Colon (tissue), 2 donors: ENCODE measurements around the gene RALA.
"Not testable (repeated sequence)": the region's sequence is repeated elsewhere in the genome, so short reads cannot be mapped to it uniquely, and the experiment has no call there.

ENCODE experiments used
- FAIRE-seq: peaks from 2 replicates; lab custom pipeline; 2012; peaks lifted over from hg19 to GRCh38; lab: Jason Lieb, UNC
- donor health status: control.
- donor health status: control.

The RALA gene

DNA sequence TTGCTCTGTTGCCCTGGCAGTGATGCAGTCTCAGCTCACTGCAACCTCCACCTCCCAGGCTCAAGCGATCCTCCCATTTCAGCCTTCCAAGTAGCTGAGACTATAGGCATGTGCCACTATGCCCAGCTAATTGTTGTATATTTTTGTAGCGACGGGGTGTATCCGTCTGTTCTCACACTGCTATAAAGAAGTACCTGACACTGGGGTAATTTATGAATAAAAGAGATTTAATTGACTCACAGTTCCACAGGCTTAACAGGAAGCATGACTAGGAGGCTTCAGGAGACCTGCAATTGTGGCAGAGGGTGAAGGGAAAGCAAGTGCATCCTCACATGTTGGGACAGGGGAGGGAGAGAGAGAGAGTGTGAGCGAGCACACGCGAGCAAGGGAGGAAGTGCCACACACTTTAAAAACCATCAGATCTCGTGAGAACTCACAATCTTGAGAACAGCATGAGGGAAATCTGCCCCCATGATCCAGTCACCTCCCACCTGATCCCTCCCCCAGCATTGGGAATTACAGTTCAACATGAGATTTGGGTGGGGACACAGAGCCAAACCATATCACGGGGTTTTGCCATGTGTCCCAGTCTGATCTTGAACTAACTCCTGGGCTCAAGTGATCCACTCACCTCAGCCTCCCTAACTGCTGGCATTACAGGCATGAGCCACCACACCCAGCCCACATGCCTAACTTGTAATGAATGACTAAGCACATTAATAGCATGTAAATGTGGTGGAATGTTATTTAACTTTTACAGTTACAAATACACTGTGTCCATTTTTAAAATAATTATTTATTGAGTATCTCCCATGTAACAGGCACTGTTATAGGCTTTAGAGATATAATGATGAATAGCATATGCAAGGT, 65.5 kb downstream of the RALA start:
- no peak for FAIRE-seq

DNA sequence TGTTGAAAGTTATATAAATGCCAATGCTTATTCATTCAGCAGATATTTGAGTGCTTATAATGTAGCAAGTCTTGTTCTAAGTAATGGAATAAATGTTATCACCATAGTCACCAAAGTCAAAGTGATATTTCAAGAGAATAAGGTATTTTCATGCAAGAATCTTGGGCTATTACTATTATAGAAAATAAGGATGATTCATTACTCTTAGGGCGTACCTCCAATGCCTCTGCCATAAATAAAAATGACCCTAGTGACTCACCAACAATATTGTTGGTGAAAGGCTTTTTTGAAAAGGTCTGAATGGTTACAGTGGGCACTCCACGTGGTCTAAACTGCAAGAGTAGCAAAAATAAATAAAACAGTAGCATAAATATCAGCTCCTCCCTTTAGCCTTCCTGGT, 68.4 kb downstream of the RALA start:
- no peak for FAIRE-seq

DNA sequence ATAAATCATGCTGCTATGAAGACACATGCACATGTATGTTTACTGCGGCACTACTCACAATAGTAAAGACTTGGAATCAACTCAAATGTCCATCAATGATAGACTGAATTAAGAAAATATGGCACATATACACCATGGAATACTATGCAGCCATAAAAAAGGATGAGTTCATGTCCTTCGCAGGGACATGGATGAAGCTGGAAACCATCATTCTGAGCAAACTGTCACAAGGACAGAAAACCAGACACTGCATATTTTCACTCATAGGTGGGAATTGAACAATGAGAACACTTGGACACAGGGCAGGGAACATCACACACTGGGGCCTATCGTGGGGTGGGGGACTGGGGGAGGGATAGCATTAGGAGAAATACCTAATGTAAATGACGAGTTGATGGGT, 69.7 kb downstream of the RALA start:
- FAIRE-seq = not testable (repeated sequence)

DNA sequence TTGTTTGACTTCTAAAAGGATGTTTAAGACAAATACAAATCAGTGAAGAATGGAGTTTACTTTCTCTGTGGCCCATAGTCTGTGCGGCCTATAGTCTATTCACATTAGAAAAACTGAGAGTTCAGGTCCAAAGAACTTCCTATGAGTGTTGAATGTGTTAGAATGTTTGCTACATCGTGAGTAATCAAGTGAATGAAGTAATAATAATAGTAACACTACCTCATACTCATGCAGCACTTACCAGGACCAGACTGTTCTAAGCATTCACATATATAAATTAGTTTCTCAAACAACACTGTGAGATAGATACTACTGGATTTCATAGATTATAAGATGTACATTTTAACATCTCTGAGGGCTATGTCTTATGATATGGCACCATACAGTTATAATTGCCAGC, 70.4 kb downstream of the RALA start:
- FAIRE-seq = no peak

DNA sequence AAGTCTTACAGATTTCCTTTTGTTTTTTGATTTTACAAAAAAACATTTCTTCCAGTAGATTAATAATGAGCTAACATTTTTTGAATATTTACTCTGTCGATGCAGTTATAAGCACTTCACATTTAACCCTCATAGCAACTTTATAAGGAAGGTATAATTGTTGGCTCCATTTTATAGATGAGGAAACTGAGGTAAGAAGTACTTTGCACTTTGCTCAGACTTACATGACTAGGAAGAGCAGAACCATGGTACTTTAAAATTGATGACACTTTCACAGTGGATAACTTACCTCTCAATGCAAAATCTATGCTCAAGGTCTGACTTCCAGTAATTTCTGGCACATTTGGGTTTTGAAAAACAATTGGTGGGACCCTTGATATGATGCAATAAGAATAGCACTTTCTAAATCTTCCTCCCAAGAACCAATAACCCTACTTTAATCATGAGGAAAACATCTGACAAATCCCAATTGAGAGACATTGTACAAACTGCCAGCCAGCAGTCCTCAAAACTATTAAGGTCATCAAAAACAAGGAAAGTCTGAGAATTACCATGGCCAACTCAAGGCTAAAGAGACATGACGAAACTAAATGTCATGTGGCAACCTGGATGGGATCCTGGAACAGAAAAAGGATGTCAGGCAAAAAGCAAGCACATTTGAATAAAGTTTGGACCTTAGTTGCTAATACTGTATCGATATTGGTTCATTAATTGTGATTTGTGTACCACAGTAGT, 72.6 kb downstream of the RALA start:
- FAIRE-seq = no peak

DNA sequence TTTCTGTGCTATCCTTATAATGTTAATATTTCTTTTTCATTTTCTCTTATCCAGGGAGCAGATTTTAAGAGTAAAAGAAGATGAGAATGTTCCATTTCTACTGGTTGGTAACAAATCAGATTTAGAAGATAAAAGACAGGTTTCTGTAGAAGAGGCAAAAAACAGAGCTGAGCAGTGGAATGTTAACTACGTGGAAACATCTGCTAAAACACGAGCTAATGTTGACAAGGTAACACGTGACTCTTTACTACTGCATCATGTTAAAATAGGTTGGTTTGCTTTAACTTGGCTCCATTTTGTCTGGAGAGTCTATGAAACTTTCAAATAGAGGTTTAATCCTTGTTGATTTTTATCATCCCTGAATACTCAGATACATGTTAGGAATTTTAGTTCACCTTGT, 73.3 kb downstream of the RALA start:
- no peak for FAIRE-seq

DNA sequence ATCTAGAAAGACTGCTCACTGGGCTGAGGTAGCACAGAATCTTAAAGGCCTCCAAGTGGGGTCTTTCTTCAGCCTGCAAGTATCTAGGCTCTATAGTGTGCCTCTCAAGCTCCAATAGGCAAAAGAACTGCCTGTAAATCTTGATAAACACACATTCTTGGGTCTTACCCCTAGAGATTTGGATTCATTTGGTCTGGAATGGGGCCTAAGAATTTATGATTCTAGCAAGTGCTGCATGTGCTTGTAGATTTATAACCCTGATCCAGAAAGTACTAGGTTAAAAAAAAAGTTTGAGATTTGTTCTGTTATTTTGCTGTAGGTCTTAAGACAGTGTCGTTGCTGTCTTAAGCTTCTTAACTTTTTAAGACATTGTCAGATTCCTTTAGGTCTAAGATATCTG, 74.1 kb downstream of the RALA start:
- FAIRE-seq = no peak

DNA sequence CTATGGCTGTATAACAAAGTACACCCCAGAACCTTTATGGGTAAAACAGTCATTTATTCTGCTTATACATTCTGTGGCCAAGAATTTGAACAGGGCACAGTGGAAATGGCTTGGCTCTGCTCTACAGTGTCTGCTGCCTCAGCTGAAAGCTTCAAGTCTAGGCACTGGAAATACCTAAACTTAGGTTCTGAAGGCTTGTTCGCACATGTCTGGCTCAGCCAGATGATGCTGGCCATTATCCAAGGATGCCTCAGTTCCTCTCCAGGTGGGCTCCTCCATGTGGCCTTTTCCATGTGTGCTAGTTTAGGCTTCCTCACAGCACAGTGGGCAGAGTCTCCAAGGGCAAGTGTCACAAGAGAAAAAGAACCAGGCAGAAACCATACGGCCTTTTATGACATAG, 76.8 kb downstream of the RALA start:
- no peak for FAIRE-seq

DNA sequence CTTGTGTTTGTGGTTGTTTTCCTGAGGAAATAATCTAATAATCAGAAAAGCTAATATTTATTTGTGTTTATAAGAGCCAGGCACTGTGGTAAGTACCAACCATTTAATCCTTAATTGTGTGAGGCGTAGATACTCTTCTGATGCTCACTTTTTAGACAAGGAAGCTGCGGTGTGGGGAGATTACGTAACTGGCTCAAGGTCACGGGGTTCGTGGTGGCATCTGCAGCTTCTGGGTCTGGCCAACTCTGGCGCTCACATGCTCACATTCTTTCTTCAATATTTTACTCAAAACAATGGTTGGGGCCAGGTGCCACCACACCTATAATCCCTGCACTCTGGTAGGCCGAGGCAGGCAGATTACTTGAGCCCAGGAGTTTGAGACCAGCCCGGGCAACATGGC, 77.6 kb downstream of the RALA start:
- FAIRE-seq = no peak

DNA sequence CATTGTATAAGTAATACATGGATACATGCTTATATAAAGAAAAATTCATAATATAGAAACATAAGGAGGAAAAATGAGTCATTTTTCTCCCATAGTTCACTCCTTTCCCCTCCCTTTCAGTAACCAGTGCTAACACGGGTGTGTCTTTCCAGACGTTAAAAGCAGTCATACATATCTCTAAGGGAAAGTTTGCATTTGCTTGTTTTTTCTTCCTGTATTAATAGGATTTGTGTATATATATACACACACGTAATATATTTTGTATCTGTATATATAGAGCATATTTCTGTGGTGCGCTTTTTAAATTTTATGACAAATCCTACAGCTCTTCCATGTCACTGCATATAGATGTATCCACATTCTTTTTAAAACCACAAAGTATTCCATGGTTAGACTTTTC, 78.8 kb downstream of the RALA start:
- FAIRE-seq = no peak

DNA sequence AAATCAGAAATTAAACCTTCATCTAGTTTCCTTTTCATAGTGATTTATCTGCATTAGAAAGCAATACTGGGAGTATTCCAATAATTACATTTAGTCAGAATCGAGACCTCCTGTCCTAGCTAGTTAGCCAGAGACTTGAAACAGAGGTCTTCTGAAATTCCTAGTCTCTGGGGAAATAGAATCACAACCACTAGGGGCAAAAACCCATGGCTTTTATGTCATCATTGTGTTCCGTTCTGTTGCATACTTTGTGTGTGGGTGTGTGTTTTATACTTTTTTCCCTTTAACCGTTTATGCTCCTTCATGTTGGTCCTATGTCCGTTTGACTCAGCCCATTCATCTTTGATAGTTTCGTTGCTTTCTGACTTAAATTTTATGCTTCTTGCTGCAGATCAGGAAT, 79.8 kb downstream of the RALA start:
- no peak for FAIRE-seq

DNA sequence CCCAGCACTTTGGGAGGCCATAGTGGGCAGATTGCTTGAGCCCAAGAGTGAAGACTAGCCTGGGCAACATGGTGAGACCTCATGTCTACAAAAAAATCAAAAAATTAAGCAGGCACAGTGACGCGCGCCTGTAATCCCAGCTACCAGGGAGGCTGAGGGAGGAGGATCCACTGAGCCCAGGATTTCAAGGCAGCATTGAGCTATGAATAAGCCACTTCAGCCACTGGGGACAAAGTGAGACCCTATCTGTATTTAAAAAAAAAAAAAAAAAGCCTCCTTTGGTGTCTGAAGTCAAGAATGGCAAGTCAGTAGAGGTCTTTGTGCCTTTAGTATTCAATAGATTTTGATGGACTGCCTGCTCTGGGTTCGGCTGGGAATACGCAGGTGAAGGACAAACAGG, 85.7 kb downstream of the RALA start:
- no peak for FAIRE-seq

DNA sequence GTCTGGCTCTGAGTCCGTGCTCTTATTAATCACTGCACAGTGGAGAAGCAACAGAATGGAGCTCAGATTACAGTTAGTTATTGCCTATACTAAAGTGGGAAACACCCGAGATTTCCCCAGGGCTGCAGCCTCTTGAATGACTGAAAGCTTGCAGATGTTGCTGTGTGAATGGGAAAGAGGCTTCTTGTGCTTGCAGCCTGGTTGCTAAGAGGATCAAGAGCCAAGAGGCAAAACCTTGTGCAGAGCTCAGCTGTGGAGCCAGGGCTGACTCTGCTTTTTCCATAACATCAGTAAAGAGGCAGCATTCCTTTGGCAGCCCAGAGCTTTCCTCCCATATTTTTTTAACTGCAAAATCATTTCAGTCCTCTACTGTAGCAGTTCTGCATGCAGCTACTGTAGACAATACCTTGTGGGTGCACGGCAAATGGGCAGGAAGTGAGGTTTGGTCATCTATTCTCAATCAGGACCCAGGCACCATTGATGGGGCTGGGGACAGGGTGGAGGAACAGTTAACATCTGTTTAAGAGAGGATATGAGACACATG, 86.5 kb downstream of the RALA start:
- no peak for FAIRE-seq

DNA sequence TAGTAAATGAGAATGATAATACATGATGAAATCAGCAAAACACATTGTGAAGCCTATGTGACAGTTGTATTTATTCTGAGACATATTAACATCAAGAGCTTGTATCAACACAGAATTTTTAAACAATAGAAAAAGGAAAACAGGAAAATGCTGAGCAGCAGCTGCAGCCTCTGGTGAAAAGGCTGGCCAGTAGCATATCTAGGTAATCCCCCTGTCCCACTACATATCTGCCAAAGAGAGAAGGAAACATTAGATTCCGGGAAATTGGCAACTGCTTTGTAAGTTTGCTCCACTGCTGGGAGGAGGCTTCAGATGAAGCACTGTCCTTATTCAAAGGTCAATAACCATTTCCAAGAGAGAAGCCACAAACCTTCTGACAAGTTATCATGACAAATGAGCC, 89.4 kb downstream of the RALA start:
- FAIRE-seq = no peak

DNA sequence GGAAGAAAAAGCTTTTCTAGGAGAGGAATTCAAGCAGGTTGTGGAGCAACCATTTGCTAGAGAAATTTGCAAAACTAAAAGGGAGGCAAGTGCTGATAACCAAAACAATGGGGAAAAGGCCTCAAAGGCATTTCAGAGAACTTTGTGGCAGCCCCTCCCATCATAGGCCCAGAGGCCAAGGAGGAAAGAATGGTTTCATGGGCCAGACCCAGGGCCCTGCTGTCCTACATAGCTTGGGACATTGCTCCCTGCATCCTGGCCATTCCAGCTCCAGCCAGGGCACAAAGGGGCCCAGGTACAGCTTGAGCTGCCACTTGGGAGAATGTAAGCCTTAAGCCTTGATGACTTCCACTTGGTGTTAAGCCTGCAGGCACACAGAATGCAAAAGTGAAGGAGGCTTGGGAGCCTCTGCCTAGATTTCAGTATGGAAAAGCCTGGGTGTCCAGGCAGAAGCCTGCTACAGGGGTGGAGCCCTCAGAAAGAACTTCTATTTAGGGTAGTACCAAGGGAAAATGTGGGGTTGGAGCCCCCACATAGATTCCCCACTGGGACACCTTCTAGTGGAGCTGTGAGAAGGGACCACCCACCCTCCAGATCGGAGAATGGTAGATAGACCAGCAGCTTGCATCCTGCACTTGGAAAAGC, 91.2 kb downstream of the RALA start:
- no peak for FAIRE-seq

DNA sequence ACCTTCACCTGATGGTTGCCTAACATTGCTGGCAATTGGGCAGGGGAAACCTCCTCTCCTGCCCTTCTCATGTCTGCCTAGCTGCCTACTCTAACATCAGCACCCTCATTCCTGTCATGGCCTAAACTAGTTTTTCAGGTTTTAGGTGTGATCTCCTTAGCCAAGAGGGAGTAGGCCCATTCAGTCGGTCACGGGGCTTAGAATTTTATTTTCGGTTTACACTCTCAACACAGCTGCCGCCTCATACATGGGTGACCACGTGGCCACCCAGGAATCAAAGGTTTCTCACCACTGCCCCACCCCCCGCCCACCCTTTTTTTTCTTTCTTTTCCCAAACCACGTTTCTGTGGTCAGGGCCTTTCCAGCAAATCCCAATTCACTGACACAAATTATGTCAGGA, 97.2 kb downstream of the RALA start:
- FAIRE-seq = no peak

DNA sequence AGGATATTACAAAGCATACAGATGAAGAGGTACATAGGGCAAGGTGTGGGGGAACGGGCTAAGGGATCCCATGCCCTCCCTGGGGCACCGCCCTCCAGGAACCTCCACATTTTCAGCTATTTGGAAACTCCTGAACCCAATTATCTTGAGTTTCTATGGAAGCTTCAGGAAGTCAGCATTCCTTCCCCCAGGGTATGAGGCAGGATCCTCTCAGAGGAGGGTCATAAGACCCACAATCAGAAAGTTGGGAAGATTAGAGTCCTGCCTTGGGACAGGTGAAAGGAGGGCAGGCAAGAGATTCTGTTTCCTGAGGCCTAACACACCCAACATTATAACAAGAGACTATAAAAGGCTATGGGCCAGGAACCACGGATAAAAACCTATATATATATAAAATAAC, 98.0 kb downstream of the RALA start:
- no peak for FAIRE-seq

DNA sequence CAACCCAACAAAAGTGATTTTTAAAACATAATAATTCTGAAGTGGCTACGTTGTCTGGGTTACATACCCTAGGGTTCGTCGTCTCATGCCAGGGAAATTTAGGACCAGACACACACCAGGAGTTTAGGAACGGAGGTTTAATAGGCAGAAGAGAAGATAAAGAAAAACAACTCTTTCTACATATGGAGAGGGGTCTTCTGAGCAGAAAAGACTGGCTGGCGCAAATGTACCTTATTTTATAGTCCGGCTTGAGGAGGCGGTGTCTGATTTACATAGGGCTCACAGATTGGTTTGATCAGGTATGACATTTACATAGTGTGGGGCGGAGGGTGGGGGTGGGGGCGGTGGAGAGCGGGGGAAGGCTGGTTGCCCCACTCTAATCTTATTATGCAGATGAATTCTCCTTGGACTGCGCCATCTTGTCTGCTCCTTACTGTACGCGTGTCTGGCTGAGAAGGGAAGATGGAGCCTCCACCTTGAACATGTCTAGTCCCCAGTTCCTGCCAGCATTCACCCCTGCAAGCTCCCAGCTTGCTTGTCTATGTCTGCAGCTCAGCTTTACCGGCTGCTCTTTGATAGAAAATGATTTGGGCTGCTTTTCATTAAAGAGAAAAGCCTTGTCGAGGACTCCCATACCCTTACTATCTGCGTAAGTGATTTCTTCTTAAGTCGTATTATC, 98.7 kb downstream of the RALA start:
- no peak for FAIRE-seq

DNA sequence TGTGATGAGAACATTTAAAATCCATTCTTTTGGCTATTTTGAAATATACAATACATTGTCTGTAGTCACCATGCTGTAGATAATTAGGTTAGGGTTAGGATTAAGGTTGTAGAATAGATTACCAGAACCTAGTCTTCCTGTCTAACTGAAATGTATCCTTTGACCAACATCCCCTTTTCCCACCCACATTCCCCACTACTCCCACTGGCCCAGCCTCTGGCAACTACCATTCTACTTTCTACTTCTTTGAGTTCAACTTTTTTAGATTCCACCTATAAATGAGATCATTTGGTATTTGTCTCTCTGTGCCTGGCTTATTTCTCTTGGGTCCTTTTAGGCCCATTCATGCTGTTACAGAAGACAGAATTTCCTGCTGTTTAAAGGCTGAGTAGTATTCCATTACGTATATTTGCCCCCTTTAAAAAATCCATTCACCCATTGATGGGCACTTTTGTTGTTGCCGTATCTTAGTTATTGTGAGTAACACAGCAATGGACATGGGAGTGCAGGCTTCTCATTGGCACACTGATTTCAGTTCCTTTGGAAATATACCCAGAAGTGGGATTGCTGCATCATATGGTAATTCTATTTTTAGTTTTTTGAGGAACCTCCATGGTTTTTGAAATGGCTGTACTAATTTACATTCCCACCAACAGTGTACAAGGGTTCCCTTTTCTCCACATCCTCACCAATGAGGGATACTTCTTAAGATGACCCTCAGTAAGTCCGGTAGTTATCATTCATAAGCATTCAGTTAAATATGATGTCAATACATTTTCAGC, 104.0 kb downstream of the RALA start:
- FAIRE-seq = no peak

DNA sequence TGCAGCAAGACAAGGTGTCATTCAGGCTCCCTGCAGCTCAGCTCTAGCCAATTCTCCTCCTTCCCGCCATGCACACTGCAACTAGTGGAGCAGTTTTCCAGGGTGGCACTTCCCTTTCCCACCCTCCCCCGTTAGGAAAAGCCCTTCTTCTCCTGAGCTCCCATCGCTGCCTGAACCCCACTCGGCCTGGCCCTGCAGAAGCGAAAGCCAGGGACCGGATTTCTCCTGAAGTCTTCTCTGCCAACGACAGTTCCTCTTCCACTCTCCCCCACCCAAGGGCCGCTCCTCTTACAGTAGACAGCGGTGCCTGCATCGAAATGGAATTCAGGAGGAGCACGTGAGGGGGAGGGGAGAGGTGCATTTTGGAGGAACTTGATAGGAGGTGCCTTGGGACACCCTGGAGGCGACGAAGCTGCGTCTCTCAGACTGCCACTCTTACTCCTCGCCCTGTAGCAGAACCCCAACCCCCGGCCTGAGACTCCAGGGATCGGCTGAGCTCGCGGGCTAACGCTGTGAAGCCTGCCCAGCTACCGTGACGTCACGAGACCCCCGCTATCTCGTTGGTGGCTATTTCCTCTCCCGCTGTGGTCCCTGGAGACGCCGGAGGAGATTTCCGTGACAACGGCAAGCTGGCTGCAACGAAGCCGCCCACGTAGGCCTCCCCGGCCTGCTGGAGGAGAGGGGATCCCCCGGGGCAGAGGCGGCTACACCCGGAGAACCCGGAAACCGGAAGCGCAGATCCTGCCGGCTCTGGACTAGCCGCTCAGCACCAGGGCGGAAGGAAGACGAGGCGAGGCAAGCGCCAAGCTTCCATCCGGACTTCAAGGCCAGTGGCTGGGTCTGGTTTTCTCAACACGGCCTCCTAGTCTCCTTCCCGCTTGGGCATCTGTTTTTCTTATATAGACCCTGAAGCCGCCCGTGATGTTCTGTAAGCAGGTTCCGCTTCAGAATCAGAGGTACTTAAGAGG, 109.7 kb downstream of the RALA start:
- no peak for FAIRE-seq
